Neural progenitor cell (in vitro differentiated cells): ENCODE measurements around the gene CNN3. TPM values are rescaled to one million over a fixed set of nuclear protein-coding genes. Genes with fewer than 3 reads are reported as not detected.

Experiments used
- DNase-seq: peaks from one replicate; pipeline ENCODE4 v3.0.0-alpha.2; 2016; ENCODE audit warnings: low spot score
- H2AFZ ChIP-seq: fragments of 200-600 bp; sonication (generic); replicated peaks from 2 replicates; pipeline ENCODE4 v1.6.1; 2016; ENCODE audit warnings: antibody characterized with exemption
- H3F3A ChIP-seq: fragments of 200-600 bp; sonication (generic); 2 replicates; pipeline ENCODE4 v1.6.1; 2016; ENCODE audit warnings: antibody characterized with exemption, low read depth
- H3K27ac ChIP-seq: fragments of 200-600 bp; sonication (generic); 2 replicates; pipeline ENCODE4 v1.5.1; 2016; ENCODE audit warnings: mild to moderate bottlenecking
- H3K27me3 ChIP-seq: fragments of 200-600 bp; sonication (generic); 2 replicates; pipeline ENCODE4 v1.6.1; 2016; ENCODE audit warnings: mild to moderate bottlenecking, moderate library complexity
- H3K36me3 ChIP-seq: fragments of 200-600 bp; sonication (generic); 2 replicates; pipeline ENCODE4 v1.5.1; 2016
- H3K4me1 ChIP-seq: fragments of 200-600 bp; sonication (generic); 2 replicates; pipeline ENCODE4 v1.6.1; 2016; ENCODE audit warnings: mixed run types
- H3K4me2 ChIP-seq: fragments of 200-600 bp; sonication (generic); 2 replicates; pipeline ENCODE4 v1.6.1; 2016
- H3K4me3 ChIP-seq: fragments of 200-600 bp; sonication (generic); 2 replicates; pipeline ENCODE4 v1.5.1; 2016
- H3K79me2 ChIP-seq: fragments of 200-600 bp; sonication (generic); 2 replicates; pipeline ENCODE4 v1.6.1; 2016; ENCODE audit warnings: low read depth
- H3K9ac ChIP-seq: fragments of 200-600 bp; sonication (generic); 2 replicates; pipeline ENCODE4 v1.6.1; 2016
- H3K9me3 ChIP-seq: fragments of 200-600 bp; sonication (generic); 2 replicates; pipeline ENCODE4 v1.5.1; 2016; ENCODE audit warnings: low read depth
- H4K20me1 ChIP-seq: fragments of 200-600 bp; sonication (generic); 2 replicates; pipeline ENCODE4 v1.6.1; 2016; ENCODE audit warnings: low read depth
- H3K27ac Mint-ChIP-seq: 3 replicates; pipeline ENCODE4 v1.8.0; 2021; ENCODE audit warnings: mixed read lengths
- H3K27me3 Mint-ChIP-seq: 2 replicates; pipeline ENCODE4 v1.8.0; 2022; ENCODE audit warnings: low read depth, mild to moderate bottlenecking, inconsistent platforms, moderate library complexity, mixed read lengths; ENCODE audit not compliant: insufficient read depth
- H3K36me3 Mint-ChIP-seq: 3 replicates; pipeline ENCODE4 v1.8.0; 2021; ENCODE audit warnings: mixed read lengths
- H3K4me1 Mint-ChIP-seq: 3 replicates; pipeline ENCODE4 v1.8.0; 2021; ENCODE audit warnings: mixed read lengths
- H3K4me3 Mint-ChIP-seq: 3 replicates; pipeline ENCODE4 v1.8.0; 2021; ENCODE audit warnings: mild to moderate bottlenecking, moderate library complexity, mixed read lengths
- H3K9me3 Mint-ChIP-seq: 3 replicates; pipeline ENCODE4 v1.8.0; 2020; ENCODE audit warnings: mixed read lengths
- CTCF ChIP-seq: fragments of 200-600 bp; sonication (generic); IDR thresholded peaks from 2 replicates; pipeline ENCODE4 v1.5.1; 2017; ENCODE audit warnings: antibody characterized with exemption, mild to moderate bottlenecking
- EZH2 ChIP-seq: fragments of 200-600 bp; sonication (generic); IDR thresholded peaks from 2 replicates; pipeline ENCODE4 v1.6.1; 2017; ENCODE audit warnings: antibody characterized with exemption, mild to moderate bottlenecking, moderate library complexity
- EZH2phosphoT487 ChIP-seq: fragments of 200-600 bp; sonication (generic); IDR thresholded peaks from 2 replicates; pipeline ENCODE4 v1.6.1; 2017; ENCODE audit warnings: antibody characterized with exemption
- total RNA-seq: library from RNA; depleted of rRNA; stranded (reverse); fragments of >200 nt; gene quantifications from 2 replicates; pipeline ENCODE4 v1.2.3, GENCODE V29; 2015; ENCODE audit warnings: low replicate concordance

The CNN3 gene
- total RNA-seq, 1 donor from 2014 or later = 644 TPM

- H3K4me1 Mint-ChIP-seq = peaks cover 58% of the 10 kb centered on the region
- DNase-seq = no peak
- no peak overlapping the region for H2AFZ ChIP-seq
Observed at GRCh38 chr1:94887603-94888171, 39.2 kb downstream of the CNN3 start.

DNA sequence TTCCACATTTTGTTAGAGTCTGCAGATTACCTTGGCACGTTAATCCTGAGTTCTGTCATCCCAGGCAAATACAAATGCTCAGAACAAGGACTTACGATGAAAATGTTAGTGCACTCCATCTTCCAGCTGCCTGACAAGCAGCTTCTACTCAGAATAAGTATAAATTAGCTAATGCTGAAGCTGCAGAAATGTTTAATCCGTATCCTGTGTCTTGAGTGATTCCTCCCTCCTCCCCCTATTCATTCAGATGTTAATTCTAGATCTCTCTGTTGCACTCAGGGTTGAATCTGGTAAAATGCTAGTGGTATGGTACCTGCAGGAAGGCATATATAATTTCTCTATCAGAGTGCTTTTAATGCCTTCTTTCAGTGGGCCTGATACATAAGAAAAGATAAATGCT lies 39.8 kb downstream of the CNN3 start:
- no peak overlapping the region for H3K9ac ChIP-seq
- H3K27me3 ChIP-seq = no peaks in the 10 kb centered on the region
- Mint-ChIP-seq H3K4me3 (no peak overlapping the region), H3K27me3 (no peaks in the 10 kb centered on the region), H3K36me3 (peaks cover 14% of the 10 kb centered on the region), H3K4me1 (peaks cover 64% of the 10 kb centered on the region), H3K9me3 (no peaks in the 10 kb centered on the region), H3K27ac (no peak overlapping the region)
- DNase-seq = no peak
- H3F3A ChIP-seq = peaks cover 56% of the 10 kb centered on the region
- no peaks in the 10 kb centered on the region for H3K36me3 ChIP-seq
- H3K4me1 ChIP-seq = peaks cover 53% of the 10 kb centered on the region
- H3K4me2 ChIP-seq = peak overlapping the region; percentile 38
- no peaks in the 10 kb centered on the region for H3K79me2 ChIP-seq
- no peak overlapping the region for H3K27ac ChIP-seq
- no peak overlapping the region for H3K4me3 ChIP-seq
- no peak overlapping the region for H2AFZ ChIP-seq
- H4K20me1 ChIP-seq = peaks cover 4% of the 10 kb centered on the region
- no peaks in the 10 kb centered on the region for H3K9me3 ChIP-seq
- TF ChIP-seq EZH2phosphoT487 (no peak), CTCF (no peak), EZH2 (no peak)

More at GRCh38 chr1:94887603-94888171, 39.2 kb downstream of the CNN3 start:
- Histone ChIP-seq H3K36me3 (no peaks in the 10 kb centered on the region), H3K9ac (no peak overlapping the region), H3K4me3 (no peak overlapping the region), H4K20me1 (peaks cover 9% of the 10 kb centered on the region), H3K9me3 (no peaks in the 10 kb centered on the region), H3K4me2 (peak overlapping the region; percentile 38), H3K4me1 (peaks cover 48% of the 10 kb centered on the region), H3K79me2 (no peaks in the 10 kb centered on the region), H3F3A (peaks cover 56% of the 10 kb centered on the region), H3K27me3 (no peaks in the 10 kb centered on the region), H3K27ac (no peak overlapping the region)
- Mint-ChIP-seq H3K27ac (peak overlapping the region; percentile 79), H3K9me3 (no peaks in the 10 kb centered on the region), H3K4me3 (no peak overlapping the region), H3K36me3 (peaks cover 14% of the 10 kb centered on the region), H3K27me3 (no peaks in the 10 kb centered on the region)
- TF ChIP-seq EZH2 (no peak), EZH2phosphoT487 (no peak), CTCF (no peak)

DNA sequence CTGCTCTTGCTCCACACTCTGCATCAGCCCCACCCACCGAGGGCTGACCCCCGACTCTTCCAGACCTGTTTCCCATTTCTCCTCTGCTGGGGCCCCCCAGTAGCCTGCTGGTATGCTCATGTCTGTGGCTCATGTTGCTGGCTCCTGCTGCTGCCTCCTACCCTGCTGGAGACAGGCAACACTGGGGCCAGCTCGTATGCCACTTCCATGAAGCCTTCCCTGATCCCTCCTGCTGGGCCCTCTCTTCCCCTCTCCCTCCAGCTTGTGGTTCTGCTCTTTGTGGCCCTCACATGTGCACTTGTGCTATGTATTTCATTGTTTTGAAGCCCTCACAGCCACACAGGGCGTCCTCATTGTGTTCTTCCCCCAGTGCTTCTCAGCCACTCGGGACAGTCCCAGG lies 40.5 kb downstream of the CNN3 start:
- Mint-ChIP-seq H3K27ac (peak overlapping the region; percentile 62), H3K9me3 (no peaks in the 10 kb centered on the region), H3K36me3 (peaks cover 12% of the 10 kb centered on the region), H3K27me3 (no peaks in the 10 kb centered on the region), H3K4me1 (peaks cover 66% of the 10 kb centered on the region), H3K4me3 (no peak overlapping the region)
- H3F3A ChIP-seq = peaks cover 54% of the 10 kb centered on the region
- H3K79me2 ChIP-seq = no peaks in the 10 kb centered on the region
- peaks cover 4% of the 10 kb centered on the region for H4K20me1 ChIP-seq
- no peak overlapping the region for H2AFZ ChIP-seq
- no peak overlapping the region for H3K4me2 ChIP-seq
- H3K4me3 ChIP-seq = no peak overlapping the region
- peaks cover 53% of the 10 kb centered on the region for H3K4me1 ChIP-seq
- no peaks in the 10 kb centered on the region for H3K9me3 ChIP-seq
- H3K27ac ChIP-seq = no peak overlapping the region
- no peaks in the 10 kb centered on the region for H3K36me3 ChIP-seq
- no peak for DNase-seq
- H3K9ac ChIP-seq = no peak overlapping the region
- TF ChIP-seq EZH2 (no peak), EZH2phosphoT487 (no peak), CTCF (no peak)
- H3K27me3 ChIP-seq = no peaks in the 10 kb centered on the region
